Choroid plexus epithelial cell (primary cell): ENCODE data around the gene BORCS5.

Source experiments
- DNase-seq: peaks from one replicate; pipeline ENCODE4 v3.0.0-alpha.2; 2010; ENCODE audit warnings: low read depth
- H3K4me3 ChIP-seq: 2 replicates; pipeline ENCODE4 v1.5.1; 2011; ENCODE audit warnings: low read depth, mild to moderate bottlenecking, control low read depth, low read length, moderate library complexity
- CTCF ChIP-seq: conservative IDR thresholded peaks from 2 replicates; pipeline ENCODE4 v1.5.1; 2011; ENCODE audit warnings: low read depth, mild to moderate bottlenecking, control low read depth, inconsistent platforms, low read length, moderate library complexity

BORCS5 gene

DNA sequence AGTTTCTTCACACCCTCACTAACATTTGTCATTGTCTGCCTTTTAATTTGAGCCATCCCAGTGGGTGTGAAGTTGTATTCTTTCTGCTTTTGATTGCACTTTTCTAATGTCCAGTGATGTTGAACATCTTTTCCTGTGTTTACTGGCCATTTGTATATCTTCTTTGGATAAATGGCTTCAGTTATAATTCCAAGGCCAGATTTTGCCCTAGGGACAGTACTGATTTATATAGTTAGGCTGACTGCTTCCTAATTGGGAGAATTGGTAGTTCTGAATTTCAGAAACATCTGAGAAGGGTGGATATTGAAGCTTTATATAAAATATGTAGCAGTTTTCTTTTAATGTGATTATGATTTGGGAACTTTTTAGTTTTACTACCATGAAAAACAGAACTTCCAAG, 97.4 kb downstream of the BORCS5 start:
- DNase-seq = no peak
- TF ChIP-seq CTCF = no peak
- no peak overlapping the region for H3K4me3 ChIP-seq

DNA sequence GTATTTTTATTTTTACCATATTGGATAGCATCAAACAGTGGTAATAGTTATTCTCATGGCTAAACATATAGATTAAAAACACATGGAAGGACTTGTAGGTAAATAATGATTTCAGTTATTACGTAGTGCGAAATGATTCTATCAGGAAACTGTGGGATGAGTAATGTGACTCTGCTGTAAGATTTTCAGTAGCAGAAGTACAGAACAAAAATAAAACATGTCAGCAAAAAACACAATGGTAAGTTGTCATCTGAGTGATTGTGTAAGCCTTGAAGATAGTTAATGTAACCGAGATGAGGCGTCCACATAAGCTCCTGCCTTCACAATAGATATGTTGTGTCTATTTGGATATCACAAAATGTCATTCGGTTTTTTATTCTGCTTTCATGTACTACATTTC, 99.8 kb downstream of the BORCS5 start:
- no peak overlapping the region for H3K4me3 ChIP-seq
- no peak for TF ChIP-seq CTCF
- peak; percentile 68 for DNase-seq

- DNase-seq = no peak
- no peak for TF ChIP-seq CTCF
- H3K4me3 ChIP-seq = no peak overlapping the region
Observed at GRCh38 chr12:12460935-12461922, 104.4 kb downstream of the BORCS5 start.

- DNase-seq = no peak
- no peak for TF ChIP-seq CTCF
Observed at GRCh38 chr12:12461923-12462315, 105.0 kb downstream of the BORCS5 start.

GRCh38 chr12:12465522-12465921, 108.6 kb downstream of the BORCS5 start:
- no peak for TF ChIP-seq CTCF
- no peak overlapping the region for H3K4me3 ChIP-seq
- DNase-seq = no peak

More at GRCh38 chr12:12461923-12462315, 105.0 kb downstream of the BORCS5 start:
- no peak overlapping the region for H3K4me3 ChIP-seq

GRCh38 chr12:12466157-12466556, 109.3 kb downstream of the BORCS5 start:
- no peak for DNase-seq
- no peak overlapping the region for H3K4me3 ChIP-seq
- no peak for TF ChIP-seq CTCF

DNA sequence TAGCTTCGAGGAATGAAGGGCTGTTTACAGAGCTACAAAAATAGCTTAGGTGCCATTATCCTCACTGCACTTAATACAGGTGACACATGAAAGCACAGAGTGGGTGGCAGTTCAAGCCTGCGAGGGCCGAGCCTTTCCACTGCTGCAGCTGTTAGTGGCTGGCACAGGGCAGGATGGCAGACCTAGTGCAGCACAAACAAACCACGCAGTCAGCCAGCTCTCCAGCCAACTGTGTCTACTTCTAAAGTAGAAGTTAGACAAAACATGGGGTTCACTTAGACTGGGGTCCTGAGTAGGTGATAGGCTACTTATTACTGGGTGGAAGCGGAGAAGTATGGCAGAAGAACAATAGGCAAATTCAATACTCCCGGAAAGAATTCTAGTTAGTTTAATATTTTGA, 110.4 kb downstream of the BORCS5 start:
- H3K4me3 ChIP-seq = no peak overlapping the region
- no peak for DNase-seq

More for the DNA sequence above, 110.4 kb downstream of the BORCS5 start:
- TF ChIP-seq CTCF = no peak
